Measurements from ENCODE around the gene PKIG.
"Not testable (repeated sequence)": the region's sequence is repeated elsewhere in the genome, so short reads cannot be mapped to it uniquely, and the experiment has no call there.

PKIG gene

DNA sequence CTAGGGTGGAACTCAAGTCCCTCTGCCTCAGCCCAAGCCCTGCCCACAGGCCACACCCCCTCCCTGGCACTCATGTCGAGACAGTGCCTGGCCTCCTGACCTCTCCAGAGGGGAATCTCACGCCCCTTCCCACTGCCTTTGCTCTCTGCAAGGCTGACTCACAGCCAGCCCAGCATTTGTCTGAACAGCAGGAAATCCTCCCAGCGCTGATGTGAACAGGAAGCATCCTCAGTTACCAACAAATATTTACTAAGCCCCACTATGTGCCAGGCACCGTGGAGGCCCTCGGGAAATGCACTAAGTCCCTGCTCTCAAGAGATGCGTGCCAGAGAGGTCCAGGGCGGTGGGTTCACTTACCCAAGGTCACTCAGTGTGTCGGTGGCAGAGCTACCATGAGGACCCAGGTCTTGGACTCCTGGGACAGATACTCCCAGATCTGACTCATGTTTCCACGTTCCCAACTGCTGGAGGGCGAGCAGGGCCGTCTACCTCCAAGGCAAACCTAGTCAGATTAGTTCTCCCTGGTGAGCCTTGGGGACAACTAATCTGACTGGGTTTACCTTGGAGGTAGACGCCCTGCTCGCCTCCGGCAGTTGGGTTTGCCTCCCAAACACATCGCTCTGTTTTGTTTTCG lies 61.3 kb downstream of the PKIG start:
- no peak for DNase-seq

DNA sequence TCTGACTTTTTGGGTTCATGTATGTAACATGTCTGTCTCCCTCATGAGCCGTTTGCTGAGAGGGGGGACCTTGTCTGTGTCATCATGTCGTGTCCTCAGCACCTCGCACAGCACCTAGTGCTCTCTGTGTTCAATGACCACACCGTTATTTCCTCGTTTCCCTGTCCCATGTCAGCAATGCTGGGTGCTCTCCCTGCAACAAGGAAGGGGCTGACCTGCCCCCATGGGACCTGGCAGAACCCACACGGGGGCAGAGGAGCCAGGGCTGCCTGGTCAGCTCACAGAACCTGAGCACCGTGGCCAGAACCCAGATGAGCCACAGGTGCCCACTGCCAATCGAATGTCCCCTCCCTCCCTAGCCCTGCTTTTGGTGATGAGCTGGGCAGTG lies 61.8 kb downstream of the PKIG start:
- DNase-seq: no peak

GRCh38 chr20:44644667-44645131 lies 62.3 kb downstream of the PKIG start:
- no peak for DNase-seq

DNA sequence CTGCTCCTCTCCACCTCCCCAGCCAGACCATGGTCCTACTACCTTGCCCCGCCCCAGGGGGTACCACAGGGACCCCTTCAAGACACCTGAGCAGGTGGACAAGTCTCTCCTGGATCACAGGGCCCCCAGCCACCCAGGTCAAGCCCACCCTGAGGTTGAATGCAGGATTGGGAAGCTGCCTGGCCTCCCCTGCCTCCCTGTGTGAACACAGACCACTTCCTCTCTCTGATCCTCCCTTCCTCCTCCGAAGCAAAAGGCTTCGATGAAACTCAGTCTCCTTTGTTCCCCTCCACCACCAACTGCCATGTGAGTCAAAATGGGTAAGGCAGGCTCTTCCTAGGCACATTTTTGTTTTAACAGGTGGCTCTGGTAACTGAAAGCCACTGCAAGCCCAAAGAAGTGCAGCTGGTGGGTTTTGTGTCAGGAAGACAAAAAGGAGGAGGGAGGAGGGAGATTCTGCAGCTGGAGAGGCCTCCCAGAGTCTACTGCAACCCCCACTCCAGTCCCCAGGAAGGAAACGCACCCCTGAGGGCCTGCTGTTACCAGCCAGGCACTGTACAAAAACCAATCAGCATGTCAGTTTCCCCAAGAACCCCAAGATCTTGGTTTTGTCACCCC lies 63.8 kb downstream of the PKIG start:
- DNase-seq: no peak

DNA sequence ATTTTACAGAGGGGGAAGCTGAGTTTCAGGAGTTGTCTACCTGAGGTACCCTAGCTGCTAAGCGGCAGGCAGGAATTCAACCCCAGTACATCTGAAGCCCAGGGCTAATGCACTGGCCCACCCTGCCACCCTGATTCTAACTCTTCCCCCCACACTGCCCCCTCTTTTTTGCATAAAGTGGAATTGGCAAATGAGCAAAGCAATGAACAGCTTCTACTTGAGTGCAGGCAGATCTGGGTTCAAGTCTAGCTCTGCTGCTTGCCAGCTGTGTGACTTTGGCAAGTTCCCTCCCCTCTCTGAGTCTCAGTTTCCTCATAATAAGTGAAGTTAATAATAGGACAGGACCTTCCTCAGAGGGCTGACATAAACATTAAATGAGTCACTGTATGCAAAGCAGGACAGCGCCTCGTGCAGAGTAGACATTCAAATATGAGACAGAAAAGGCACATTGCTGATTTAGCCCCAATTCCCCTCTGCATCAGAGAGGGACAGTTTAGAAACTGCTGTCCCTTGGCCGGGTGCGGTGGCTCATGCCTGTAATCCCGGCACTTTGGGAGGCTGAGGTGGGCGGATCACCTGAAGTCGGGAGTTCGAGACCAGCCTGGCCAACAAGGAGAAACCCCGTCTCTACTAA lies 64.4 kb downstream of the PKIG start:
- no peak for DNase-seq

DNA sequence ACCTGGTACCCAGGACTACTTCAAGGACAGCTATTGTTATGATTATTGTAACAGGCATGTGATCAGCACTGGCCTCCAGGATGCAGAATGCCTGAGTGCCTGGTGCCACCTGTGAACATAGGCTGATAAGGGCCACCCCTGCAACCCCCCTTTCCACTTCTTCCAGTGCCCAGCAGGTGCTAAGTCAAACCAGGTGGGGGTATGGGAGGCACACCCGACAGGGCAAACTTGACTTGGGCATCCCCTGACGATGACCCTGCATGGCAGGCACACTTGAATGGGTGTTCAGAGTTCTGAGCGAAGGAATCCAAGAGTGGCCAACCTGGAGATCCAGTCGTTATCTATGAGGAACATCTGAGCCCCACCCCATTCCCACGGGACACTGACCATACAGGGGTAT lies 65.7 kb downstream of the PKIG start:
- DNase-seq: no peak

- DNase-seq: no peak
These were observed 66.2 kb downstream of the PKIG start for GRCh38 chr20:44648579-44648978.

DNA sequence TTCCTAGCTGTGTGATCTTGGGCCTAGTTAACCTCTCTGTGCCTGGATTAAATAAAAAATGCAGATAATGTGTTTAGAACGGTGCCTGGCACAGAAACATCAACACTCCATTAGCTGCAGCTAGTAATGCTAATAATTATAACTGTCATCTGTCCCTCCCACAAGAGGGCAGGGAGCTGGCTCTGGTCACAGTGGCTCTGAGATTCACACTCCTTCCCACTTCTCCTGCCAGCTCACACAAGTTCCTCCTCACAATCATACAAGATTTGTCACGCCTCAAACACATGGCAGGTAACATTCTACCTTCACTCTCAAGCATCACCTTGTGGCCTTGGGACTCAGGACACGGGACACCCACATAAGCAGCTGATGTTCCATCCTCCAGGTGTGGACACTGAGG lies 66.7 kb downstream of the PKIG start:
- no peak for DNase-seq

GRCh38 chr20:44649976-44650375 lies 67.6 kb downstream of the PKIG start:
- no peak for DNase-seq

GRCh38 chr20:44650771-44651433 lies 68.5 kb downstream of the PKIG start:
- no peak for DNase-seq

DNA sequence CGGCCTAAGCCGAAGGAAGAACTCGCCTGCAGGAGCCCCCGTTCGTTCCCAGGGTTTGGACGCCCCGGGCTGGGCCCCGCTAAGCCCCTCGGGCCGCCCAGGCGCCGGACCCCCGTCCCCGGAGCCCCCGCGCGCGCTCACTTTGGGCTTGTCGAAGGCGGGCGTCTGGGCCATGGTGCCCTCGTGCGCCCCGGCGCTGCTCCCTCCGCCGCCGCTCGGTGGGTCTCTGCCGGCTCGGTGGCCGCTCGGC lies 69.0 kb downstream of the PKIG start:
- no peak for DNase-seq

GRCh38 chr20:44651684-44652423 lies 69.5 kb downstream of the PKIG start, which contains the start of gene ADA:
Gene ADA, minus strand, starts transcription at chr20:44651699. Its CDS starts 92 bp downstream, at chr20:44651607.
- DNase-seq: no peak

DNA sequence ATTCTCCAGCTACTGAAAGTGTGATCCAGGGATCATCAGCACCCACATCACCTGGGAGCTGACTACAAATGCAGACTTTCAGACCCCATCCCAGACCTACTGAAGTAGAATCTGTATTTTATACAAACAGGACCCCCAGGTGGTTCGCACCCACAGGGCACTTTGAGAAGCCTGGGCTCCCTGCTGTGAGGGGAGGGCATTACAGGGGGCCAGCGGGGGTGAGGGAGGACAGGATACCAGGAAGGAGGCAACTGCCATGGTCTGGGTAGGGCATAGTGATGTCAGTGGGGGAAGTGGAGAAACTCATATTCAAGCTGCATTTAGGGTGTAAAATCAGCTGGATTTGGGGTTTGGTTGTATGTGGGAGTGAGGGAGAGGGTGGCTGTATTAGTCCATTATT lies 71.2 kb downstream of the PKIG start:
- DNase-seq: no peak

- DNase-seq: not testable (repeated sequence)
These were observed 71.8 kb downstream of the PKIG start for GRCh38 chr20:44654210-44654609.

DNA sequence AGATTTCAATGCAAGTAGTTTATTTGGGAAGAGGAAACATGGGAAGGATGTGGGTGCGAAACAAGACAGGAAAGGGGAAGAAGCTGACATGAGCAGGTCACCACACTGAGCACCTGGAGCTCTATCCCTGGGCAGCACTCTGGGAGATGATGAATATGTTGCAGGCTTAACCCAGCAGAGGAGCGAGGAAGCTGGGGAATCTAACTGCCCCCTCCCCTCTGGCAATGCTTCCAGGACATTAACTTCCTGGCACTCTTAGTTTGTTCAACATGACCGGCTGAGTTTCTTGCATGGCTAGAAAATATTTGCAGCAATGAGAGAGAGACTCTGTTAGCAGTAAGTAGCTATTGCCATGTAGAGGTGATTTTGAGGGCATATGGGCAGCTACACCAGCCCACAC lies 74.1 kb downstream of the PKIG start:
- DNase-seq: no peak

DNA sequence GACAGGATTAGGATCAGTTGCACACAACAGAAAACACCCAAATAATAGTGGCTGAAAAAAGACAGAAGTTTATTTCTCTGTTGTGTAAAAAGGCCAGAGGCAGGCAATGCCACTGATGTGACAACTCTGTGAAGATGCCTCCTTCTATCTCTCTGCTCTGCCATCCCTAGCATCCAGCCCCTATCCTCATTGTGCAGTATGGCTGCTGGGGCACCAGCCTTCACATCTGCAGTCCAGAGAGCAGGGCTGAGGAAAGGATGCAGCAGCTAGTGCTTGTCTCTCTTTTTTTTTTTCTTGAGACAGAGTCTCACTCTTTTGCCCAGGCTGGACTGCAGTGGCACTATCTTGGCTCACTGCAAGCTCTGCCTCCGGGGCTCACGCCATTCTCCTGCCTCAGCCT lies 75.5 kb downstream of the PKIG start:
- DNase-seq: no peak

DNA sequence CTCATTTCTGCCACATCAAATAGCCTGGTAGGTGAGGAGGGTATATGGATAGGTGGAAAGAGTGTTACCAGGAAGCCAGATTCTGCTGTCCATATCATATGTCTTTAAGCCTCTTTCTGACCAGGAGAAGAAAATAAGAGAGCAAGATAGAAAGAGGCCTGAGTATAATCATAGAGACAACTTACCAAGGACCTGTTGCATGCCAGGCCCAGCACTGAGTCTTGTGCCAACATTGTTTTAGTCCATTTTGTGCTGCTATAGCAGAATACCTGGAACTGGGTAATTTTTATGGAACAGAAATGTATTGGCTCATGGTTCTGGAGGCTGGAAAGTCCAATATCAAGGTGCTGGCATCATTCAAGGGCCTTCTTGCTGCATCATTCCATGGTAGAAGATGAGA lies 76.4 kb downstream of the PKIG start:
- no peak for DNase-seq

DNA sequence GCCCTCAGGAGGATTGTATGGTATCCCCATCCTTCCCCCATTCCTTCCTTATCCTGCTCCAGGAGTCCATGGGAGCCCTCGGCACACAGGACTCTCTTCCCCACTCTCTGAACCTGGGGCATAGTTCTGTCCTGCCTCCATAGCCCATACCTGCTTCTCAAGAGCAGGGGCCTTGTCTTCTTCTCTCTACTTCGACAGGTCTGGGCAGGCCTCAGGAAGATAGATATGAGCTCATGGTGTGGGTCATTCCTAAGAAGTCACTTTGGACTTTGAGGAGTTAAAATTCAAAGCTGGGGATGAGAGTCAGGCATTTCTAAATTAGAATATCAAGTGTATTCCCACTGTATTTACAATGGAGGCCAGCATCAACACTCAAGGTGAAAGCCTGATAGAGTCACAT lies 77.6 kb downstream of the PKIG start:
- DNase-seq: no peak

- no peak for DNase-seq
These were observed 78.2 kb downstream of the PKIG start for GRCh38 chr20:44660581-44660980.

GRCh38 chr20:44662261-44662660 lies 79.9 kb downstream of the PKIG start:
- DNase-seq: no peak

DNA sequence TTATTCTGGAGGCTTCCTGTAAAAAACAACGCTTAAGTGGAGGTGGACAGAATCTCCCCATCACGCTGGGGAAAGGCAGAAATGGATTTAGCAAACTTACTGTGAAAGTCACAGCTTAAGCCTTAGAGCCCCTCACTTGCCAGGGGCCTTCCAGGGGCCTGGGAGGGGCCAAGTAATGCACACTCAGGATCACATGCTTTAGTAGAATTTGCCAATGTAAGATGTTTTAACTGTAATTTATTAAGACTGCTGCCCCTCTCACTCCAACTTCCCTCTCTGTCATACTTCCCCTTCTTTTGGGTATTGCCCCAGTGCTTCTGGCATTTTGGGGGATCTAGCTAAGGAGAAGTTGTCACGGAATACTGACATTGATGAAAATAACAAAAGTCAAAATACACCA lies 81.8 kb downstream of the PKIG start:
- DNase-seq: no peak

DNA sequence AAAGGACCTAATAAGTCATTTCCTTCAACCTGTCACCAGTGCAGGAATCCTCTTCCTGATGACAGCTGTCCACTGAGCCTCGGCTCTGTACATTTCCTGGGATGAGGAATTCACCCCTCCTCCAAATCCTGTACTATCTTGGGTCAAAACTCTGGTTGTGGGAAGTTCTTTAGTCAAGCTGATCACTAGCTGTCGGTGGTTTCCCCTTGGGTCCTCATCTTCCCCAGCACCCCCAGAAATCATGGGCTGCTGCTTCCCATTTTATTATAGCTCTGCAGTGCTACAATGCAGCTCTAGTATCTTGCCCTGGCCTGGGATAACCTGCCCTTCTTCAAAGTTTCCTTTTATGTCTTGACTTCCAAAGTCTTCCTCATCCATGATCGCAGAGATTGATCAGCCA lies 83.7 kb downstream of the PKIG start:
- DNase-seq: no peak

Data from amniotic stem cell (primary cell).